ENCODE measurements around the gene AHCYL2.
"Not testable (repeated sequence)": the region's sequence is repeated elsewhere in the genome, so short reads cannot be mapped to it uniquely, and the experiment has no call there.

The AHCYL2 gene

GRCh38 chr7:129431911-129432643 is 207.2 kb downstream of the AHCYL2 start:
- no peak for DNase-seq

- DNase-seq, result peak; percentile 89
These were observed 209.2 kb downstream of the AHCYL2 start, which contains the start of gene STRIP2 for GRCh38 chr7:129433847-129434674. TSS of gene STRIP2 (plus strand) at chr7:129434432. CDS start at chr7:129434473, 41 bp downstream.

GRCh38 chr7:129434675-129435318 is 210.0 kb downstream of the AHCYL2 start:
- DNase-seq, result peak; percentile 29

GRCh38 chr7:129435414-129435829 is 210.6 kb downstream of the AHCYL2 start:
- no peak for DNase-seq

- DNase-seq, result peak; percentile 73
These were observed 211.6 kb downstream of the AHCYL2 start for GRCh38 chr7:129436335-129436923.

GRCh38 chr7:129437190-129437589 is 212.4 kb downstream of the AHCYL2 start:
- DNase-seq, result no peak

GRCh38 chr7:129438281-129438838 is 213.5 kb downstream of the AHCYL2 start:
- DNase-seq, result no peak

- DNase-seq, result no peak
These were observed 214.2 kb downstream of the AHCYL2 start for GRCh38 chr7:129438839-129439651.

GRCh38 chr7:129439963-129440625 is 215.3 kb downstream of the AHCYL2 start:
- no peak for DNase-seq

GRCh38 chr7:129443612-129444011 is 218.8 kb downstream of the AHCYL2 start:
- no peak for DNase-seq

GRCh38 chr7:129444776-129445175 is 219.9 kb downstream of the AHCYL2 start:
- not testable (repeated sequence) for DNase-seq

GRCh38 chr7:129446925-129447324 is 222.1 kb downstream of the AHCYL2 start:
- DNase-seq, result peak; percentile 31

GRCh38 chr7:129447445-129447844 is 222.6 kb downstream of the AHCYL2 start:
- not testable (repeated sequence) for DNase-seq

GRCh38 chr7:129448608-129449007 is 223.8 kb downstream of the AHCYL2 start:
- DNase-seq, result not testable (repeated sequence)

GRCh38 chr7:129450295-129450694 is 225.5 kb downstream of the AHCYL2 start:
- DNase-seq, result no peak

GRCh38 chr7:129452589-129453231 is 227.9 kb downstream of the AHCYL2 start:
- no peak for DNase-seq

- no peak for DNase-seq
These were observed 228.8 kb downstream of the AHCYL2 start for GRCh38 chr7:129453510-129454248.

GRCh38 chr7:129454249-129454551 is 229.4 kb downstream of the AHCYL2 start:
- DNase-seq, result no peak

- DNase-seq, result no peak
These were observed 231.6 kb downstream of the AHCYL2 start for GRCh38 chr7:129456421-129456820.

GRCh38 chr7:129457101-129457500 is 232.3 kb downstream of the AHCYL2 start:
- DNase-seq, result no peak
